Measurements from ENCODE around the gene VPS54. TPM values are rescaled to one million over a fixed set of nuclear protein-coding genes. Genes with fewer than 3 reads are reported as not detected.
A peak's percentile ranks its signal among the peaks of the same experiment; 100 is the strongest.

The VPS54 gene
- total RNA-seq, 1 experiment from 2014 or later: 19.9 TPM

- no peaks in the 10 kb centered on the region for H3K27me3 ChIP-seq (ENCODE audit: control insufficient read depth, insufficient read depth, low read length)
- no peak overlapping the region for H3K4me3 ChIP-seq (ENCODE audit: insufficient read depth, low read depth, low read length)
- H3K36me3 ChIP-seq (replicated peaks; ENCODE audit: control insufficient read depth, insufficient read depth, low read length): no peaks in the 10 kb centered on the region
- DNase-seq: no peak
Measured at GRCh38 chr2:64035072-64035942, 16.1 kb upstream of the VPS54 start.

DNA sequence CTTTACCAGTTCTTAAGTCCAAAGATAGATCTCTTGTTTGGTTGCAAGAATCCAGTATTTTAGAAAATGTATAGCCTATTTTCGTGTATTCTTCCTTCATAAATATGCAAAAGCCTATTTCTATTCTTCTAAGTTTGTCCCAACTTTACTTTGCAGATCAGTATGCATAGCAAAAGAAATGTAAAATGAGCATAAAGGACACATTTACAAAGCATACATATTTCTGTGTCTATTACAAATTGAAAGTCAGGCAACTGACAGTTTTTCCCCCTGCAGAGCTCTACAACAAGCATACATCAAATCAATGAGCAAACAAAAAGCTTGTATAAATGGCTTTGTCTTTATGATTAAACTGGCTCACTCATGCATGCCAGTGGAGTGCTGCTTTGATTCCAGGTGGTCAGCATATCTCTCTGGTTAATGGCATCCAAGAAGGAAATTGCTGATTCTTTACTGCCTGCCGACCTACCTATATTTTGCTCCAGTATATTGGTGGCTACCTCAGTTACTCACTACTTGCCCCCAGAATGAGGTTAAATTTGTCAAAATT, 10.0 kb upstream of the VPS54 start:
- H3K27me3 ChIP-seq (ENCODE audit: control insufficient read depth, insufficient read depth, low read length): no peaks in the 10 kb centered on the region
- no peak for DNase-seq
- no peaks in the 10 kb centered on the region for H3K36me3 ChIP-seq (replicated peaks; ENCODE audit: control insufficient read depth, insufficient read depth, low read length)

DNA sequence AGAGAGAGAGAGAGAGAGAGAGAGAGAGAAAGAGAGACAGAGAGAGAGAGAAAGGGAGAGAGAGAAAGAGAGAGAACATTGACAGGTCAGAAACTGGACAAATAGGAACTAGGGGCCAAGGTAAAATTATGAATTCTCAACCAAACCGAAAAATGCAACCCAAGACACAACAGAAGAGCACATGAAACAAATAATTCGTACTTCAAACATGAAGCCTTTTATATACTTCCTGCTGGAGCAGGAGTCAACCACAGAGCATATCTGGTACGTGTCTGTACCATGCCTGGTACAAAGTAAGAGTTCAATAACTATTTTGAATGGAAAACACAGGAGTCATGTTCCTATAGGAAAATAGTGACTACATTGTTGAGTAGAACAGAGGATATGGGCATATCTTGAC, 6.5 kb upstream of the VPS54 start:
- Histone ChIP-seq H3K36me3 (replicated peaks; ENCODE audit: control insufficient read depth, insufficient read depth, low read length) (no peaks in the 10 kb centered on the region), H3K27me3 (ENCODE audit: control insufficient read depth, insufficient read depth, low read length) (no peaks in the 10 kb centered on the region), H3K4me3 (ENCODE audit: insufficient read depth, low read depth, low read length) (no peak overlapping the region)
- no peak for DNase-seq

More for the DNA sequence above, 10.0 kb upstream of the VPS54 start:
- no peak overlapping the region for H3K4me3 ChIP-seq (ENCODE audit: insufficient read depth, low read depth, low read length)

DNA sequence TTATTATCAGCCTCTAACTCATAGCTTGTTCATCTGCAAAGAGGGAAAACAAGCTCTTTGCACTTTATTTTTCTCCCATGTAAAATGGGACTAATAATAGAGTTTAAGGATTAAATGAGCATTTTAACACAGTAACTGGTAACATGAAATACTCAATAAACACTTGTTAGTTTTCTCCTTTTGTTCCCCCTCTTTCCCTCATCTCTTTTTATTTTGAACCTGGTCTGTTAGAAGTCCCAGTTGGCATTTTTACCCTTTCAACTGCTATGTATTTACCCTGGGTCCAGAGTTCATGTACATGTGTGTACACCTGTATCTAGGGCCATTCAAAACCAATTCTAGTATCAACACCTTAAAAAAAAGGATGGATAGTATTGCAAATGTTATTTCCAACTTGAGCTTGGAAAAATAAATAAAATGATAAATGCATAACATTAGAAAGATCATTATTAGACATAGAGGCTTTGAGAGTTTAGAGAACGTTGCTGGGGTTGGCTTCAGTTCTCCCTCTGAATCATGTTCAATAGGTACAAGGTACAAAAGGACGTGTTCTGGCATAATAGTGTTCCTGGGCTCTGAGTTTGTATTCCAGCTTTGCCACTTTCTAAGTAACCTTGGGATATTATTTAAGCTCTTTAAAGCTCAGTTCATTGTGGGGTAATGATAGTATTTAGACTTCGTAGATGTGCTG, 5.2 kb upstream of the VPS54 start:
- no peaks in the 10 kb centered on the region for H3K27me3 ChIP-seq (ENCODE audit: control insufficient read depth, insufficient read depth, low read length)
- DNase-seq: no peak
- H3K36me3 ChIP-seq (replicated peaks; ENCODE audit: control insufficient read depth, insufficient read depth, low read length): no peaks in the 10 kb centered on the region
- H3K4me3 ChIP-seq (ENCODE audit: insufficient read depth, low read depth, low read length): no peak overlapping the region

DNA sequence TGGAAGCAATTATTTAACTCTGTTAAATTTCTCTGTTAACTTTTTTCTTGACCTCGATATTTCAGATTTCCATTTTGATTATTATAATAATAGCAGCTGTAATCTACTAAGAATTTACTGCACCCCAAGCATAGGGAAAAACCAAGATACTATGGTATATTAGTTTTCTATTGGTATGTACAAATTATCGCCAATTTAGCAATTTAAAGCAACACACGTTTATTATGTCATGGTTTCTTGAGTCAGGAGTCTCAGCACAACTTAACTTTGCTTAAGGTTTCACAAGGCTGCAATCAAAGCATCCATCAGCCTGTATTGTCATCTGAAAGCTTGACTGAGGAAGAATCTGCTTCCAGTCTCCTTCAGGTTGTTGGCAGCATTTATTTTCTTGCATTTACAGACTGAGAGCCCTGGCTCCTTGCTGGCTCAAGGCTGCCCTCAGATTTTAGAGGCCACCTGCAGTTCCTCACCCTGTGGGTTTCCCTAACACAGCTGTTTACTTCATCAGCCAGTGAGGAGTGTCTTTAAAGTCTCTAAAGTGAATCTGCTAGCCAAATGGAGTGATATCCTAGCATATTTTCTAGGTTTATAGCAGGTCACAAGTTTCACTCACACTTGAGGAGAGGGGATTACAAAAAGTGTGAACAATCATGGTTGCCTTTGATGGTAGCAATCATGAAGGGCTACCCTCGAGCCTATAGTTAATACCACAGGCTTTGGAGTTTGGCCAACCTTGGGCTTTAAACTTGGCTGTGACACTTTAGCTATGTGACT, 4.4 kb upstream of the VPS54 start:
- H3K36me3 ChIP-seq (replicated peaks; ENCODE audit: control insufficient read depth, insufficient read depth, low read length): no peaks in the 10 kb centered on the region
- DNase-seq: peak; percentile 40
- no peak overlapping the region for H3K4me3 ChIP-seq (ENCODE audit: insufficient read depth, low read depth, low read length)
- no peaks in the 10 kb centered on the region for H3K27me3 ChIP-seq (ENCODE audit: control insufficient read depth, insufficient read depth, low read length)

GRCh38 chr2:64021578-64021977, 2.4 kb upstream of the VPS54 start:
- Histone ChIP-seq H3K36me3 (replicated peaks; ENCODE audit: control insufficient read depth, insufficient read depth, low read length) (no peaks in the 10 kb centered on the region), H3K27me3 (ENCODE audit: control insufficient read depth, insufficient read depth, low read length) (no peaks in the 10 kb centered on the region), H3K4me3 (ENCODE audit: insufficient read depth, low read depth, low read length) (no peak overlapping the region)
- DNase-seq: no peak

- Histone ChIP-seq H3K36me3 (replicated peaks; ENCODE audit: control insufficient read depth, insufficient read depth, low read length) (no peaks in the 10 kb centered on the region), H3K4me3 (ENCODE audit: insufficient read depth, low read depth, low read length) (no peak overlapping the region), H3K27me3 (ENCODE audit: control insufficient read depth, insufficient read depth, low read length) (no peaks in the 10 kb centered on the region)
- DNase-seq: no peak
Measured at GRCh38 chr2:64019975-64020528, 824 bp upstream of the VPS54 start.

DNA sequence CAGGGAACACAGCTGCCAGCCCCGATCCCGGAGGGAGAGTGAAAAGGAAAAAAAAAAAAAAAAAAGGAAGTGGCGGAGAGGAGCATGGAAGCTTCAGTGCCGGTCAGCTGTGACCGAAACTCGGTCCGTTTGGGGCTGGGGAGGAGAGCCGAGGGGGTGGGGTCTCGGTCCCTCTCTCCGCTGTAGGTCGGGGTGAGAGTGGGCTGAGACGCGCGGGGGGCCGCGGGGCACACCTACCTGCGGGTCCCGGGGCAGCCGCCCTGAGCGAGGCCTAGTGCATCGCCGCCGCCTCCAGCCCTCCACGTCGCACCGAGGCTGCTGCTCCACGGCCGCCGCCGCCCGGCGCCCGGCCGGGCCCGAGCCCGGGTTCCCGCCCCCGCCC, 536 bp downstream of the VPS54 start:
- peak overlapping the region; percentile 76 for H3K4me3 ChIP-seq (ENCODE audit: insufficient read depth, low read depth, low read length)
- DNase-seq: no peak
- H3K36me3 ChIP-seq (replicated peaks; ENCODE audit: control insufficient read depth, insufficient read depth, low read length): no peaks in the 10 kb centered on the region
- H3K27me3 ChIP-seq (ENCODE audit: control insufficient read depth, insufficient read depth, low read length): no peaks in the 10 kb centered on the region

GRCh38 chr2:64017811-64018700, 1.2 kb downstream of the VPS54 start:
- Histone ChIP-seq H3K36me3 (replicated peaks; ENCODE audit: control insufficient read depth, insufficient read depth, low read length) (no peaks in the 10 kb centered on the region), H3K4me3 (ENCODE audit: insufficient read depth, low read depth, low read length) (peak overlapping the region; percentile 76), H3K27me3 (ENCODE audit: control insufficient read depth, insufficient read depth, low read length) (no peaks in the 10 kb centered on the region)
- DNase-seq: no peak

GRCh38 chr2:64015898-64016297, 3.3 kb downstream of the VPS54 start:
- DNase-seq: no peak
- no peaks in the 10 kb centered on the region for H3K36me3 ChIP-seq (replicated peaks; ENCODE audit: control insufficient read depth, insufficient read depth, low read length)
- H3K4me3 ChIP-seq (ENCODE audit: insufficient read depth, low read depth, low read length): no peak overlapping the region
- no peaks in the 10 kb centered on the region for H3K27me3 ChIP-seq (ENCODE audit: control insufficient read depth, insufficient read depth, low read length)

GRCh38 chr2:64015391-64015790, 3.8 kb downstream of the VPS54 start:
- DNase-seq: no peak
- Histone ChIP-seq H3K4me3 (ENCODE audit: insufficient read depth, low read depth, low read length) (no peak overlapping the region), H3K36me3 (replicated peaks; ENCODE audit: control insufficient read depth, insufficient read depth, low read length) (no peaks in the 10 kb centered on the region), H3K27me3 (ENCODE audit: control insufficient read depth, insufficient read depth, low read length) (no peaks in the 10 kb centered on the region)

DNA sequence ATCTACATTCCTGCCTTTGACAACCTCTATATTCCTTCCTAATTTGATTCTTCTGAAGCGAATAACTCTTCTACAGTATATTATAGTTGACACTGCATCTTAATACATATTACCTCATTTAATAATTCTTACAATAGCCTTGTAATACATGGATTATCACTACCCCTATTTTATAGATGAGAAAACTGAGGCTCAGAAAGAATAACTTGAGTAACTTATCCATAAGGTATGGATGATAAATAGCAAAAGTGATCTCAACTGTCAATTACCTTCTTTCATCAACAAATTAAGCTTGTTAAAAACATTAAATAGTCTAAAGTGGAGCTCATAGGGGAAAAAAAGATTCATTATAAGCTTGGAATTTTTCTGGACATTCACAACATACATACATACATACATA, 4.6 kb downstream of the VPS54 start:
- Histone ChIP-seq H3K4me3 (ENCODE audit: insufficient read depth, low read depth, low read length) (no peak overlapping the region), H3K27me3 (ENCODE audit: control insufficient read depth, insufficient read depth, low read length) (no peaks in the 10 kb centered on the region), H3K36me3 (replicated peaks; ENCODE audit: control insufficient read depth, insufficient read depth, low read length) (no peaks in the 10 kb centered on the region)
- no peak for DNase-seq

DNA sequence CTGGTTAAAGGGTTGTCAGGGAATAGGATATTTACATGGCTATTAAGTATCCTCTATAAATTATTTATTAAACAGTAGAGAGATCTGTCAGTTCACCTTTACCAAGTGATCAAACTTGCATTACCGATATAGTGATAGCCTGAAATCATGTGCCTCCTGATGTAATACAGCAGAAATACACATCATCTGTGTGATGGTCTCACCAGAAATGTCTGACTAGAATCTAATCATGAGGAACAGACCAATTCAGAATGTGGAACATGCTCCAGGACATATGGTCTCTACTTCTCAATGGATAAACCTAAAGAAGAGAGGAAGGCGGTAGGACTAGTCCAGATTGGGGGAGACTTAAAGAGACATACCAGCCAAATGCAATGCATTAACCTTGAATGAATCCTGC, 6.2 kb downstream of the VPS54 start:
- no peak for DNase-seq
- Histone ChIP-seq H3K27me3 (ENCODE audit: control insufficient read depth, insufficient read depth, low read length) (no peaks in the 10 kb centered on the region), H3K36me3 (replicated peaks; ENCODE audit: control insufficient read depth, insufficient read depth, low read length) (no peaks in the 10 kb centered on the region), H3K4me3 (ENCODE audit: insufficient read depth, low read depth, low read length) (no peak overlapping the region)

Data from H7 (cell line).